ENCODE measurements around the gene SF1.

DNA sequence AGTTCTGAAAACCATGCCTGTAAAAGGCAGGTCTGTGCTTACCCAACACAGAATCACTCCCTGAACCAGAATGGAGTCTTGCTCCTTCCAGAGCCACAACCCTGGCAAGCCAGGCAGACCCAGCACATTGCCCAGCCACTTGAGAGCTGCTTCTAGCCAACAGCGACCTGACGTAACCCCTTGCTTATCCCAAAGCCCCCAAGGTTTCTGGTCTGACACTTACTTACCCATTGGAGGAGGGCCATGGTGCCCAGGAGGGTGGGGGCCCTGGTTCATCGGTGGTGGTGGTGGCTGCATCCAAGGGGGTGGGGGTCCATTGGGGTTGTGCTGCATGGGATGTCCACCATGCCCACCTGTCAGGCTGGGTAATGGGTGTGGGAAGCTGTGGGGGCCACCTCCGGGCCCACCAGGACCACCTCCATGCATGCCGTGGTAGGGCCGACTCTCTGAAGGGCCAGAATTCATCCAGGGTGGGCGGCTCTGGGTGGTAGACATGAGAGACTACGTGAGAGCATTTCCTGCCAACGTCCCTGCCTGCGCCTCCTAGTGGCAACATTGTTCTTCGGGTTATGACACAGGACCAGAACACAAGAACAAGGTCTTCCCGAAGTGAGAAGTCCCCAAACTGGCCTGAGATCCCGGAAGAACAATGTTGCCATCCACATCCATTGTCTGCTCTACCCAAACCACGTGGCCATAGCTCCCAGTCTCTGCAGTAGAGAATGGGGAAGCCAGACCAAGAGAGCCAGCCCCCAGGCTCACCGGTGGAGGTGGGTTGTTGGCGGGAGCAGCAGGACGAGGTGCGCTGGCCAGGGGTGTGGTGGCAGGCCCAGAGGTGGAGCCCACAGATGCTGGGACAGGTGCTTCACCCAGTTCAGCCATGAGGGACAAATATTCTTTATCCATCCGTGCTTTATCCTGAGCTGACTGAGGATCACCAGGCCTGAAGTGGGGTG is 10.7 kb downstream of the SF1 start:
- TF ChIP-seq, protein P1, sequence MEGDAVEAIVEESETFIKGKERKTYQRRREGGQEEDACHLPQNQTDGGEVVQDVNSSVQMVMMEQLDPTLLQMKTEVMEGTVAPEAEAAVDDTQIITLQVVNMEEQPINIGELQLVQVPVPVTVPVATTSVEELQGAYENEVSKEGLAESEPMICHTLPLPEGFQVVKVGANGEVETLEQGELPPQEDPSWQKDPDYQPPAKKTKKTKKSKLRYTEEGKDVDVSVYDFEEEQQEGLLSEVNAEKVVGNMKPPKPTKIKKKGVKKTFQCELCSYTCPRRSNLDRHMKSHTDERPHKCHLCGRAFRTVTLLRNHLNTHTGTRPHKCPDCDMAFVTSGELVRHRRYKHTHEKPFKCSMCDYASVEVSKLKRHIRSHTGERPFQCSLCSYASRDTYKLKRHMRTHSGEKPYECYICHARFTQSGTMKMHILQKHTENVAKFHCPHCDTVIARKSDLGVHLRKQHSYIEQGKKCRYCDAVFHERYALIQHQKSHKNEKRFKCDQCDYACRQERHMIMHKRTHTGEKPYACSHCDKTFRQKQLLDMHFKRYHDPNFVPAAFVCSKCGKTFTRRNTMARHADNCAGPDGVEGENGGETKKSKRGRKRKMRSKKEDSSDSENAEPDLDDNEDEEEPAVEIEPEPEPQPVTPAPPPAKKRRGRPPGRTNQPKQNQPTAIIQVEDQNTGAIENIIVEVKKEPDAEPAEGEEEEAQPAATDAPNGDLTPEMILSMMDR (IDR thresholded peaks at IDR 0.05) = peak; percentile 67 to 80 (median 76)
- no peak for TF ChIP-seq POLR2A (IDR thresholded peaks at IDR 0.05)

All from adrenal gland (tissue), 5 donors.